ENCODE results near the gene DBN1.
A peak's percentile ranks its signal among the peaks of the same experiment; 100 is the strongest.

The DBN1 gene

DNA sequence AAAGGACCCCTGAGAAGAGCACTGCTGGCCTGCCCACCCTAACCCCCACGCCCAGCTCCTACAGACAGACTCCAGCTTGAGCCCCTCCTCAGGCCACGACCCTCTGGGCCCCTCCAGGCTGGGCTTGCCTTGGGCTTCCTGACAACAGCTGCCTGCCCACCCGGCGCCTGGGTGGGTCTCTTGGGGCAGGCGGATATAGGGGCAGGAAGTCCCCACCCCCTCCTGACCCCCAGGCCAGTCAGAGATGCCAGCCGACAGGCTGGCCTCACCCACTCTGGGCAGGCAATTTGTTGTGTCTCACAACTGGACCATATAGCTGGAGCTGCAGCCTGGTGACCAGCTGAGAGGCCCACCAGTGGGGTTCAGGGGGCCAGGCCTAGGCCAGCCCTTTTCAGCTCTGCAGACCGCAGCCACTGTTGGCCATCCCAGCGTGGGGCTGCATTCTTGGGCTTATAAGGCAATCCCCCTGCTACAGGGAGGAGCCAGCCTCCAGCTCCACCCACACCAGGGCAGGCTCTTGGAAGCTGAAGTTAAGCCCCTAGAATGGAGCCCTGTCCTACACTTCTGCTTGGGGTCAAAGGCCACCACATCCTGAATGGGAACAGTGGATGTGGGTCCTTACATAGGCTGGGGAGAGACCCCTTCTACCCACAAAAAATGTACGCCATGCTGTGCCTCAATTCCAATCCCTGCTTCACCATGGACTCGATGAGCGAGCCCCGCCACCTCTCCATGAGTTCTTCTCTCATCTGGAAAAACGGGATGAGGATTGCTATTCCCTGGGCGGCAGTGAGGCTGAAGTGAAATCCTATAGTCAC, 22.0 kb upstream of the DBN1 start:
- no peaks in the 10 kb centered on the region for H3K27me3 ChIP-seq (ENCODE audit: control insufficient read depth, insufficient read depth, low read length)
- peak overlapping the region; percentile 93 for H3K4me3 ChIP-seq (ENCODE audit: low read length)
- no peaks in the 10 kb centered on the region for H3K9me3 ChIP-seq (replicated peaks; ENCODE audit: low read length)
- peaks cover 68% of the 10 kb centered on the region for H3K4me1 ChIP-seq (ENCODE audit: control insufficient read depth, insufficient read depth, low read length)
- H3K9ac ChIP-seq (ENCODE audit: low read depth, low read length) = peak overlapping the region; percentile 99
- H3K4me2 ChIP-seq (ENCODE audit: low read length) = peak overlapping the region; percentile 78
- peaks cover 49% of the 10 kb centered on the region for H3K36me3 ChIP-seq (ENCODE audit: insufficient read depth, low read length)

DNA sequence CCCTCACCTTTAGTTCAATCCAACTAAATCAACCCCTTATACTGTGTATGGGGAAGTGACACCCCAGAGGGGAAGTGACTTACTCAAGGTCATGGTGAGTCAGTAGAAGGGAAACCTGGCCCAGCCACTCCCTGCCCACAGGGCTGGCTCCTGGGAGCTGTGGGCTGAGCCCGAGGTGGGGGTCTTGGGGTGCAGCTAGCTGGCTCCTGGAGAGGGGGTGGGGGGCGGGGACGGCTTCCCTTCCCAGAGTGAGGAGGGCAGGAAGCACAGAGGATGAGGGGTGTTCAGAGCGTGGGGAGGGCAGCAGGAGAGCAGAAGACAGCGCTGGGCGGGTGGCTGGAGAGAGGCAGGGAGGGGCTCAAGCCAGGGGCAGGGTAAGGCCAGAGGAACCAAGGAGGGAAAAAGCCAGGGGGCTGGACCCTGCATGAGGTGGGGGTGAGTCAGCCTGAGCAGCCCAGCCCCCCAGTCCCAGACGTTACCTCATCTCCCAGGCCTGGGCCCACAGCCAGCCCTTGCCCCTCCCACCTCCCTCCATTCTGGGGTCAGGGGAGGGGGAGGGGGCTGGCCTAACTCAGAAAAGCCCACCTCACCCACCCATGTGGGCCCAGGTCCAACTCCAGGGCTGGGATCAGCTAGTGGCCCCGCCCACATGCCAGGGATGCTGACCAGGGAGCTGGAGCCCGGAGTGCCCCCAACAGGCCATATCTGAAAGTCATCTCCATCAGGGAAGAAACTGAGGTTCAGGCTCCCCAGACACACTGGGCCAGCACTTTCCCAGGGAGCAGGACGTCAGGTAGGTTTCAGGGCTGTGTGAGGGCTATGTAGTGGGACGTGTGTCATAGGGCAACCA, 21.1 kb upstream of the DBN1 start:
- Histone ChIP-seq H3K9ac (ENCODE audit: low read depth, low read length) (peak overlapping the region; percentile 99), H3K9me3 (replicated peaks; ENCODE audit: low read length) (no peaks in the 10 kb centered on the region), H3K36me3 (ENCODE audit: insufficient read depth, low read length) (peaks cover 58% of the 10 kb centered on the region), H3K27me3 (ENCODE audit: control insufficient read depth, insufficient read depth, low read length) (no peaks in the 10 kb centered on the region), H3K4me1 (ENCODE audit: control insufficient read depth, insufficient read depth, low read length) (peaks cover 72% of the 10 kb centered on the region), H3K4me3 (ENCODE audit: low read length) (peak overlapping the region; percentile 93), H3K4me2 (ENCODE audit: low read length) (peak overlapping the region; percentile 78)

- Histone ChIP-seq H3K4me1 (ENCODE audit: control insufficient read depth, insufficient read depth, low read length) (peaks cover 72% of the 10 kb centered on the region), H3K9ac (ENCODE audit: low read depth, low read length) (peak overlapping the region; percentile 64), H3K36me3 (ENCODE audit: insufficient read depth, low read length) (peaks cover 65% of the 10 kb centered on the region), H3K4me2 (ENCODE audit: low read length) (peak overlapping the region; percentile 78), H3K27me3 (ENCODE audit: control insufficient read depth, insufficient read depth, low read length) (no peaks in the 10 kb centered on the region), H3K9me3 (replicated peaks; ENCODE audit: low read length) (no peaks in the 10 kb centered on the region), H3K4me3 (ENCODE audit: low read length) (peak overlapping the region; percentile 93)
Observed at GRCh38 chr5:177493795-177494345, 20.4 kb upstream of the DBN1 start.

DNA sequence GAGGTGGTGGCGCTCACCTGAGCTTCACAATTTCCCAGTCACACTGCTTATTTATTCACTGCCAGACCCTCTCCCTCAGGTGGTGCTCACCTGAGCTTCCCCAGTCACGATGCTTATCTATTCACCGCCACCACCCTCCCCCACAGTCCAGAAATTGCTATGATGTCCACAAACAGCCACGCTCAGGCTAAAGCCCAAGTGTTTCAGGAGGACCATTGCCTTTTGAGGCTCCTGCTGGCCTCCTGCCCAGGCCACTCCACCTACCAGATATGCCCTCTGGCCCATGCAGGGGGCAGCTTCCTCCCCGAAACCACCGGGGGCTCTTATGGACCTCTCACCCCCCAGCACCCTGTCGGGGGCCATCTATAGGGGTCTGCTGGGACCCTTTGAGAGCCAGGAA, 19.4 kb upstream of the DBN1 start:
- Histone ChIP-seq H3K4me2 (ENCODE audit: low read length) (peak overlapping the region; percentile 78), H3K4me3 (ENCODE audit: low read length) (no peak overlapping the region), H3K27me3 (ENCODE audit: control insufficient read depth, insufficient read depth, low read length) (no peaks in the 10 kb centered on the region), H3K9ac (ENCODE audit: low read depth, low read length) (peak overlapping the region; percentile 64), H3K36me3 (ENCODE audit: insufficient read depth, low read length) (peaks cover 74% of the 10 kb centered on the region), H3K4me1 (ENCODE audit: control insufficient read depth, insufficient read depth, low read length) (peaks cover 63% of the 10 kb centered on the region), H3K9me3 (replicated peaks; ENCODE audit: low read length) (no peaks in the 10 kb centered on the region)

DNA sequence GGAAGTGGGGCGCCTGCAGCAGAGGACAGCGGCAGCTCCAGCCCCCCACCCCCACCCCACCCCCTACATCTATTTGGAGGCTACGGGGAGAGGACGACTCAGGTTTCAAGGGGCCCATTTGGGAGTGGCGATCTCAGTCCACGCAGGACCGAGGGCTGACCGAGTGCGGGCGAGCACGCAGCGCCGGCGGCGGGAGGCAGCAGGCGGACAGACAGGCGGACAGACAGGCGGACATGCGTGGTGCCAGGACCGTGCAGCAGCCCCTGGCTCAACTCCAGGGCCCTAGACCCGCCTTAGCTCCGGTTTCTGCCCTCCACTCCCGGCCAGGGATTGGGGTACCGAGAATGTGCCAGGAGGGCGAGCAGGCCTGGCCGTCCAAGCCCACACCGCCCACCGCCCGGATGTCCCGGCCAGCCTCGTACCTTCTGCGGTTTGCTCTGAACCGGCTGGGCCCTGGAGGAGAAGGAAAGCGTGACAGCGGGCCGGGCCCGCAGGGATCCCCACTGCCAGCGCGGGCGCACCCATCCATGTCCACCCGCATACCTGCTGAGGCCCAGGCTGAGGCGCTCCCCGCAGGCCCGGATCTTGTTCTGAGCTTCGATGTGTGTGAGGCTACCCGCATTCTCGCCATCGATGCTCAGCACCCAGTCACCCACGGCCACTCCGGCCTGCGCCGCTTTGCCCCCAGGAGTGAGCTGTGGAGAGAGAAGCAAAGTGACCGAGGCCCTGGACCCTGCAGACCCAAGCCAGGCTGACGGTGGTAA, 18.7 kb upstream of the DBN1 start:
- H3K36me3 ChIP-seq (ENCODE audit: insufficient read depth, low read length) = peaks cover 81% of the 10 kb centered on the region
- H3K4me2 ChIP-seq (ENCODE audit: low read length) = no peak overlapping the region
- H3K4me1 ChIP-seq (ENCODE audit: control insufficient read depth, insufficient read depth, low read length) = peaks cover 62% of the 10 kb centered on the region
- H3K9me3 ChIP-seq (replicated peaks; ENCODE audit: low read length) = no peaks in the 10 kb centered on the region
- no peak overlapping the region for H3K4me3 ChIP-seq (ENCODE audit: low read length)
- no peaks in the 10 kb centered on the region for H3K27me3 ChIP-seq (ENCODE audit: control insufficient read depth, insufficient read depth, low read length)
- H3K9ac ChIP-seq (ENCODE audit: low read depth, low read length) = no peak overlapping the region

DNA sequence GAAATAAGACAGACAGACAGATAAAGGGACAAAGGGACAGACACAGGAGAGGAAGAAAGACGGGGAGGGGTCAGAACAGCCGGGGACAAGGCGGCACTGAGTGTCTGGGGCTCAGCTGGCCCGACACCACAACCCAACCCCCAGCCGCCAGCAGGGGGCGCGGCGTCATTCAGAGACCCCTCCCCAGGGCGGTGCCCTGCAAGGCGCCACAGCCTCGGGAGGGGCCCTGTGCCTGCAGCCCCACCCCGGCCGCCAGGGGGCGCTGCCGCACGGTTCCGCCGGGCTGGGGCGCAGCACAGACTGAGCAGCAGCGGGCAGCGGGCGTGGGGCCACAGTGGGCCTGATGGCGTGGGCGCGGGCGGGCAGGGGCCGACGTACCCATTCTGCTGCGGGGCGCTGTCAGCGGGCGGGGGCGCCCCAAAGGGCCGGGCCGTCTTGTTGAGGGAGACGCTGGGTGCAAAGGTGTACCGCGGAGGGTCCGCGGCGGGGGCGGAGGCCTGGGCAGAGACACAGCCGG, 18.1 kb upstream of the DBN1 start:
- no peak overlapping the region for H3K4me3 ChIP-seq (ENCODE audit: low read length)
- no peaks in the 10 kb centered on the region for H3K27me3 ChIP-seq (ENCODE audit: control insufficient read depth, insufficient read depth, low read length)
- H3K4me1 ChIP-seq (ENCODE audit: control insufficient read depth, insufficient read depth, low read length) = peaks cover 62% of the 10 kb centered on the region
- H3K9me3 ChIP-seq (replicated peaks; ENCODE audit: low read length) = no peaks in the 10 kb centered on the region
- peaks cover 85% of the 10 kb centered on the region for H3K36me3 ChIP-seq (ENCODE audit: insufficient read depth, low read length)
- H3K4me2 ChIP-seq (ENCODE audit: low read length) = no peak overlapping the region
- peak overlapping the region; percentile 19 for H3K9ac ChIP-seq (ENCODE audit: low read depth, low read length)

GRCh38 chr5:177490992-177491391, 17.6 kb upstream of the DBN1 start:
- Histone ChIP-seq H3K9me3 (replicated peaks; ENCODE audit: low read length) (no peaks in the 10 kb centered on the region), H3K4me1 (ENCODE audit: control insufficient read depth, insufficient read depth, low read length) (peaks cover 58% of the 10 kb centered on the region), H3K36me3 (ENCODE audit: insufficient read depth, low read length) (peaks cover 85% of the 10 kb centered on the region)

DNA sequence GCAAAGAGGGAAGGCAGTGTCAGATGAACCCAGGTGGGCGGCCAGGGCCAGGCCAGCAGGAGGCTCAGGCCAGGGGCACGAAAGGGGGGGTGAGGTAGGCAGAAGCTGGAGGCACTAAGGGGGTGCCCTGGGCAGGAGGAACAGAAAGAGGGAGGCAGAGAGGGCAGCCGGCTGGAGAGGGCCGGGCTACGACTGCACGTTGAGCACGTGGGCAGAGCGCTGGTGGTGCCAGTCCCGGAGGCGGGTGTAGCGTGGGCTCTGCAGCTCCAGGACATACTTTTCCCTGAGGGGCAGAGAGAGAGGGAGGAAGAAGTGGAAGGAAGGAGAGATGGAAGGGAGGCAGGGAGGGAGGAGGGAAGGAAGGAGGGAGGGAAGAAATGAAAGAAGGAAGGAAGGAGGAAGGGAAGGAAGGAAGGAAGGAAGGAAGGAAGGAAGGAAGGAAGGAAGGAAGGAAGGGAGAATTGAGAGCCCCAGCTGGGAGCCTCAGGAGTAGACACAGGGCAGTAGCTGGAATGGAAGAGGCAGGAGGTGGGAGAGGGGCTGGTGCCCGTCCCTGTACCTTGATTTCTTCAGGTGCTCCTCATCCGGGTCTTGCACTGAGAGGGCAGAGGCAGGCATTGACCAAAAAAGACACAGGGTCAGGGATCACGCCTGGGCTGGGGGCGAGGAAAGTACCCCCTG, 17.0 kb upstream of the DBN1 start:
- H3K9ac ChIP-seq (ENCODE audit: low read depth, low read length) = peak overlapping the region; percentile 19
- no peak overlapping the region for H3K4me3 ChIP-seq (ENCODE audit: low read length)
- no peak overlapping the region for H3K4me2 ChIP-seq (ENCODE audit: low read length)
- H3K27me3 ChIP-seq (ENCODE audit: control insufficient read depth, insufficient read depth, low read length) = no peaks in the 10 kb centered on the region
- H3K9me3 ChIP-seq (replicated peaks; ENCODE audit: low read length) = no peaks in the 10 kb centered on the region
- H3K36me3 ChIP-seq (ENCODE audit: insufficient read depth, low read length) = peaks cover 86% of the 10 kb centered on the region
- peaks cover 52% of the 10 kb centered on the region for H3K4me1 ChIP-seq (ENCODE audit: control insufficient read depth, insufficient read depth, low read length)

More at GRCh38 chr5:177490992-177491391, 17.6 kb upstream of the DBN1 start:
- H3K27me3 ChIP-seq (ENCODE audit: control insufficient read depth, insufficient read depth, low read length) = no peaks in the 10 kb centered on the region
- peak overlapping the region; percentile 19 for H3K9ac ChIP-seq (ENCODE audit: low read depth, low read length)
- no peak overlapping the region for H3K4me2 ChIP-seq (ENCODE audit: low read length)
- no peak overlapping the region for H3K4me3 ChIP-seq (ENCODE audit: low read length)

- no peak overlapping the region for H3K4me3 ChIP-seq (ENCODE audit: low read length)
- no peak overlapping the region for H3K9ac ChIP-seq (ENCODE audit: low read depth, low read length)
- no peak overlapping the region for H3K4me2 ChIP-seq (ENCODE audit: low read length)
- H3K27me3 ChIP-seq (ENCODE audit: control insufficient read depth, insufficient read depth, low read length) = no peaks in the 10 kb centered on the region
- H3K4me1 ChIP-seq (ENCODE audit: control insufficient read depth, insufficient read depth, low read length) = peaks cover 43% of the 10 kb centered on the region
- no peaks in the 10 kb centered on the region for H3K9me3 ChIP-seq (replicated peaks; ENCODE audit: low read length)
- H3K36me3 ChIP-seq (ENCODE audit: insufficient read depth, low read length) = peaks cover 94% of the 10 kb centered on the region
Observed at GRCh38 chr5:177489119-177489716, 15.8 kb upstream of the DBN1 start.

GRCh38 chr5:177487975-177488374, 14.5 kb upstream of the DBN1 start:
- no peak overlapping the region for H3K9ac ChIP-seq (ENCODE audit: low read depth, low read length)
- peaks cover 30% of the 10 kb centered on the region for H3K4me1 ChIP-seq (ENCODE audit: control insufficient read depth, insufficient read depth, low read length)
- peaks cover 94% of the 10 kb centered on the region for H3K36me3 ChIP-seq (ENCODE audit: insufficient read depth, low read length)
- no peaks in the 10 kb centered on the region for H3K9me3 ChIP-seq (replicated peaks; ENCODE audit: low read length)
- H3K4me2 ChIP-seq (ENCODE audit: low read length) = no peak overlapping the region
- no peak overlapping the region for H3K4me3 ChIP-seq (ENCODE audit: low read length)
- H3K27me3 ChIP-seq (ENCODE audit: control insufficient read depth, insufficient read depth, low read length) = no peaks in the 10 kb centered on the region
